Dermis blood vessel endothelial cell (primary cell): ENCODE data around the gene CHMP2A. TPM values are rescaled to one million over a fixed set of nuclear protein-coding genes. Genes with fewer than 3 reads are reported as not detected.
"Not testable (repeated sequence)": the region's sequence is repeated elsewhere in the genome, so short reads cannot be mapped to it uniquely, and the experiment has no call there.

Experiments
- DNase-seq: peaks from one replicate; pipeline ENCODE4 v3.0.0; 2010
- total RNA-seq: library from RNA; depleted of rRNA; stranded (reverse); fragments of >200 nt; gene quantifications from 2 replicates; pipeline ENCODE4 v1.2.3, GENCODE V29; 2014

The CHMP2A gene
- total RNA-seq, 1 donor from 2014 or later, result 107 TPM

DNA sequence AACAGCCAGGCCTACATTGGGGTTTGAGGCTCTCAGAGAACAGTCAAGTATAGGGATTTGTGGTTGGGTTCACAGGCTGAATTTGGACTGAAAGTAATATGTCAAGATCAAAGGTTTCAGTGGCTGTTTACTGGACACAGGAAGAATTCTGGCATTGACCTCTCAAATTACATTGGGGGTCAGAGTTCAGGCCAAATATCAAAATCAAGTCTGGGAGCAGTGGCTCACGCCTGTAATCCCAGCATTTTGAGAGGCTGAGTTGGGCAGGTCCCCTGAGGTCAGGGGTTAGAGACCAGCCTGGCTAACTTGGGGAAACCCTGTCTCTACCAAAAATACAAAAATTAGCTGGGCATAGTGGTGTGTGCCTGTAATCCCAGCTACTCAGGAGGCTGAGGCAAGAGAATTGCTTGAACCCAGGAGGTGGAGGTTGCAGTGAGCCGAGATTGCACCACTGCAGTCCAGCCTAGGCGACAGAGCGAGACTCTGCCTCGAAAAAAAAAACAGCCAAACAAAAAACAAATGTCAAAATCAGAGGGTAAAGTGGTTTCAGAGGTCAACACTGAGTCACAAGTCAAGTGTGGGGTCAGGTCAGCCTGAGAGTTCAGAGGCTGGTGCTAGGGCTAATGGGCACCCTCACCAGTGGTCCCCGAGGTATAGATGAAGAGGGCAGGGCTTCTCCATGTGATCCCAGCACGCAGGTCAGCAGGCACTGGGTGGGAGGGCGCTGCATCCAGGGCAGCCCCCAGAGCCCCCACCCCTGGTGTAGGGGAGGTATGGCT lies 44.6 kb downstream of the CHMP2A start:
- no peak for DNase-seq

DNA sequence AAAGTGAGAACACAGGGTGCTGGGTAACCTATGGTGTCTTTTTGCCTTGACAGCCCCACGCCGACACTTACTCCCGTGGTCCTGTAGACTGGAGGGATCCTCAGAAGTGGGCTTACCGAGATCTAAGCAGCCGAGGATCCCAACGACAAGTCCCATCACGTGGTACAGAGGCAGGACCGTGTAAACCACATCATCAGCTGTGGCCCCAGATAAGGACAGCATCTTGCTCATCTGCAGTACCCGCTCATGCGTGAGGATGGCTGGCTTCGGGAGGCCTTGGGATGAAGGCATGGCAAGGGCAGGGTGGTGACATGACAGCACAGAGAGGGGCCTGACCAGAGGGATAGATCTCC lies 45.2 kb downstream of the CHMP2A start:
- no peak for DNase-seq

- DNase-seq, result not testable (repeated sequence)
Observed at GRCh38 chr19:58507602-58508223, 47.2 kb downstream of the CHMP2A start.

Other genes starting within 250 kb of the CHMP2A start
- 24.1 and 31.8 TPM in 2 replicates for gene ERVK3-1, start 249.7 kb downstream of the CHMP2A start, total RNA-seq
- gene ZSCAN22, start 228.1 kb downstream of the CHMP2A start, total RNA-seq, result 3.4 and 3.7 TPM in 2 replicates
- gene A1BG, start 201.6 kb downstream of the CHMP2A start, total RNA-seq, result 0.37 and 12.4 TPM in 2 replicates
- 1.3 and 2.9 TPM in 2 replicates for gene ZNF497, start 192.4 kb downstream of the CHMP2A start, total RNA-seq
- gene ZNF837, start 174.1 kb downstream of the CHMP2A start, total RNA-seq, result 3.5 and 4.1 TPM in 2 replicates
- gene RPS5, start 167.8 kb downstream of the CHMP2A start, total RNA-seq, result 1,348 and 2,550 TPM in 2 replicates
- not detected in 2 replicates for gene RNF225, start 159.4 kb downstream of the CHMP2A start, total RNA-seq
- 8.2 and 12.0 TPM in 2 replicates for gene ZNF584, start 146.5 kb downstream of the CHMP2A start, total RNA-seq
- gene ZNF132, start 115.0 kb downstream of the CHMP2A start, total RNA-seq, result 7.5 and 7.6 TPM in 2 replicates
- gene ZNF324B, start 103.5 kb downstream of the CHMP2A start, total RNA-seq, result 7.8 and 8.2 TPM in 2 replicates
- 13.1 and 18.5 TPM in 2 replicates for gene ZNF324, start 88.0 kb downstream of the CHMP2A start, total RNA-seq
- 7.1 and 7.6 TPM in 2 replicates for gene ZNF446, start 78.8 kb downstream of the CHMP2A start, total RNA-seq
- 3.7 and 4.1 TPM in 2 replicates for gene SLC27A5, start 43.1 kb downstream of the CHMP2A start, total RNA-seq
- 6.1 and 9.3 TPM in 2 replicates for gene ZBTB45, start 35.3 kb downstream of the CHMP2A start, total RNA-seq
- gene TRIM28, start 11.0 kb downstream of the CHMP2A start, total RNA-seq, result 259 and 492 TPM in 2 replicates
- 58.9 and 67.6 TPM in 2 replicates for gene UBE2M, start 3.5 kb upstream of the CHMP2A start, total RNA-seq
- gene MZF1, start 18.2 kb upstream of the CHMP2A start, total RNA-seq, result 14.5 and 15.8 TPM in 2 replicates